Daoy (cell line): Measurements from ENCODE around the gene SPON2. TPM values are rescaled to one million over a fixed set of nuclear protein-coding genes. Genes with fewer than 3 reads are reported as not detected.

Source experiments
- DNase-seq: peaks from one replicate; pipeline ENCODE4 v3.0.0-alpha.2; 2015; ENCODE audit warnings: low read depth
- total RNA-seq: library from RNA; depleted of rRNA; stranded (reverse); fragments of >200 nt; shearing (Covaris generic); gene quantifications from 2 replicates; pipeline ENCODE4 v1.2.3, GENCODE V29; 2014

The SPON2 gene
- total RNA-seq, 1 experiment from 2014 or later, result 0.29 TPM

DNA sequence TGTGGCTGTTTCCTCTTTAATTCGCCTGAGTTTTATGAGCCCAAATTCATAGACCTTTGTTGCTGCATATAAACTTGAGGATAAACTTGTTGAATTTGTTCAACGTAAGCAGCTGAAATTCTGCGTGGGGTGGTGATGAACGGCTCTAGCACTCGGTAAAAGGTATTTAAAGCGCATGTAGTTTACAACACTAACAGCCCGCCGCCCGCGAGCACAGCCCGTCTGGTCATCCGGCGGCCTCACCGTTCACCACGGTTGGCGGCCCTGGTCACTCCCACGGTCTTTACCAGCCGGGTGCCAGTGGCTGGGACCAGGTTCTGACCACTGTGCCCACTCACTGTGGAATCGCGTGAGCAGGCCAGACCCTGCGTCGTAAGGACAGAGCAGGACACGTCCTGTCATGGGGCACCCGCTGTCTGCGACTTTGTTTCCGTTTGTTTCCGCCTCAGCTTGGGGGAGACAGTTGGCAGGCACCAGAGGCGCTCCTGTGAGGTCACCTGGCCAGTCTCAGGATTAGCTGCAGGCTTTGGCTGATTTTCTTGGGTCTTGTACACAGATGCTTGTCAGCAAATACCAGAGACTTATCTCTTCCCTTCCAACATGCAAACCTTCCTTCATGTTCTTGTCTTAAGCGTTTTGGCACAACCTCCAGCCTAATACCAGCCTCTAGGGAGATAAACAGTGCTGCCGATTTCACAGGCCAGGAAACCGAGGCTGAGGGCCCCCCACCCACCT, 36.8 kb upstream of the SPON2 start:
- no peak for DNase-seq

GRCh38 chr4:1208266-1208961, 36.0 kb upstream of the SPON2 start:
- no peak for DNase-seq

DNA sequence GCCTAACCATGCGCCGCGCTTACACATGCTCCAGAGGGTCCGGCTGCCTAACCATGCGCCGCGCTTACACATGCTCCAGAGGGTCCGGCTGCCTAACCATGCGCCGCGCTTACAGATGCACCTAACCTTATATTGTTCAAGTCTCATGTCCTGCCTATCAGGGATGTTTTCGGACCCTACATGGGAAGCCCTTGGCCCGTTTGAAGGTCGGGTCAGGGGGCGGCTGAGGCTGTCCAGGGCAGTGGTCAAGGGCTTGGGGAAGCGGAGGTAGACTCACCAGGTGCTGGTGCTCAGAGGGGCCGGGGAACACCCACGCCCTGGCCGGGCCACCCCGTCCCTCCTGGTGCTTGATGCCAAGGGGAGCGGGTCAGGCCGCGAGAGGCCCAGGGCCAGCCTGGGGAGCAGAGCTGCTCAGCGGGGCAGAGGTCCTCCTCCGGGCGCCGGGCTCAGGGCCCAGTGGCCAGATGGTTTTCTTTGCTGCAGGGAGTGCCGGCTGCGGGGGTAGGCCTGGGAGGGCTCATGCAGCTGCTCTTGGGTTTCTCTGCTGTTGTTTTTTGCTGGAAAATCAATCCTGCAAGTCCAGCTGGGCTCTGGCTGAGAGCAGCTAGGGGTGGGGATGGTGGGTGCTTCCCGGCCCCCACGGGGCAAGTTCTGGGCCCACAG, 35.4 kb upstream of the SPON2 start:
- DNase-seq, result no peak

DNA sequence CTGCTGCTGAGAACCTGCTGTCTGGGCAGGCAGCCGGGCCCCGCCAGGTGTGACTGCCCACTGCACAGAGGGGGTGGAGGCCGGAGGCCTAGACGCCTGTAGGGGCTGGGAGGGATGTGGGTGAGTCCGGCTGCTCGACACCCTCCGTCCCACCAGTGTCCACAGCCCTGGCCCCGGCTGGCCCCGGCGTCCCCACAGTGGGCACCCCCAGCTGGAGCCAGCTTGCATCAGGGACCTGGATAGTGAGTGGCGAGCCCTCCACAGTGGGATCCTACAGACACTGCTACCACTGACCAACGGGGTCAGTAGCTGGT, 34.7 kb upstream of the SPON2 start:
- DNase-seq, result no peak

GRCh38 chr4:1206299-1207156, 34.1 kb upstream of the SPON2 start:
- no peak for DNase-seq

GRCh38 chr4:1205586-1206298, 33.4 kb upstream of the SPON2 start:
- DNase-seq, result no peak

GRCh38 chr4:1204828-1205585, 32.6 kb upstream of the SPON2 start:
- DNase-seq, result no peak

DNA sequence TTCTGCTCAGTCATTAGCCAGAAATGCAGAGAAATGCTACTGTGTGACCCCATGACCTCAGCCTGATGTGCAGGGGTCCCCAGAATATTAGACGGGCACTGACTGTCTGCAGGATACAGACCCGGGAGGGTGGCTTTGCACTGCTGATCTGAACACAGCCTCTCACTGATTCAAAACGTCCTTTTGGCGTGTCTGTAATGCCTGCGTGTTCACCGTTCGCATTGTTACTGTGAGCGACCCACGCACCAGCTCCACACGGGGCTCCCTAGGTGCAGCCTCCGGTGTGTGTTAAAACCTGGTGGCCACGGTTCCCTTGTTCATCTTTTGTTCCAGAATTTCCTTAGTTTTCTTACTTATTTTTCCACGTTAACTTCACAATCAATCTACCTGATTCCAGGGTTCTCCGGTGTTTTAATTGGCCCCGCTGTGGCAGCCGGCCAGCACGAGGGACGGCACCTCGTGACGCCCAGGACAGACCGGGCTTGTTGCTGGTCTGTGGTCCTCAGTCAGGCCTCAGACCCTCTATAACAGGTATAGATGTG, 32.0 kb upstream of the SPON2 start:
- peak; percentile 1 for DNase-seq

GRCh38 chr4:1203026-1203616, 30.7 kb upstream of the SPON2 start:
- DNase-seq, result no peak

- peak; percentile 1 for DNase-seq
Measured at GRCh38 chr4:1202526-1203011, 30.2 kb upstream of the SPON2 start.

DNA sequence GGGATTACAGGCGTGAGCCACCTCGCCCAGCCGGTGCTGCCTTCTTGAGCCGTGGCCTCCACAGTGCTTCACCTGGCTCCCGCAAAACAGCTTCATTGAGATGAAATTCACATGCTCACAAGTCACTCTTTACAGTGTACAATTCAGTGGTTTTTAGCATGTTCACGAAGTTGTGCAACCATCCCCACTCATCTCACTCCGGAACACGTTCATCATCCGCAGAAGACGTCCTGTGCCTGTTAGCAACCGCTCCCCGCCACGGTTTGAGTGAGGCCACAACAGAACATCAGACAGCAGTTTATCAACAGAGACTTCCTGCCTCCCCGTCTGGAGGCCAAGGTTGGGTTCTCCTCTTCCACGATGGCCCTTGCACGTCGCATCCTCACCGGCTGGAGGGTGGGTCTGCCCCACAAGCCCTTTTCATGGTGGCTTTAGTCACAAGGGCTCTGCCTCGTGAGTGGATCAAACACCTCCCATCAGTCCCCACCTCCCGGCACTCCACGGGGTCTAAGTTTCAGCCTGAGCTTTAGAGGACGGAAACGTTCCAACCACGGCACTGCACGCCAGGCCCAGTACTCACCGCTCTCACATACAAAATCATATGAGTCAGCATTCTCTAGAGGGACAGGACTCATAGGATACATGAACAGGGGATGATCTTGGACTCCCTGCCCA, 29.6 kb upstream of the SPON2 start:
- peak; percentile 4 for DNase-seq

DNA sequence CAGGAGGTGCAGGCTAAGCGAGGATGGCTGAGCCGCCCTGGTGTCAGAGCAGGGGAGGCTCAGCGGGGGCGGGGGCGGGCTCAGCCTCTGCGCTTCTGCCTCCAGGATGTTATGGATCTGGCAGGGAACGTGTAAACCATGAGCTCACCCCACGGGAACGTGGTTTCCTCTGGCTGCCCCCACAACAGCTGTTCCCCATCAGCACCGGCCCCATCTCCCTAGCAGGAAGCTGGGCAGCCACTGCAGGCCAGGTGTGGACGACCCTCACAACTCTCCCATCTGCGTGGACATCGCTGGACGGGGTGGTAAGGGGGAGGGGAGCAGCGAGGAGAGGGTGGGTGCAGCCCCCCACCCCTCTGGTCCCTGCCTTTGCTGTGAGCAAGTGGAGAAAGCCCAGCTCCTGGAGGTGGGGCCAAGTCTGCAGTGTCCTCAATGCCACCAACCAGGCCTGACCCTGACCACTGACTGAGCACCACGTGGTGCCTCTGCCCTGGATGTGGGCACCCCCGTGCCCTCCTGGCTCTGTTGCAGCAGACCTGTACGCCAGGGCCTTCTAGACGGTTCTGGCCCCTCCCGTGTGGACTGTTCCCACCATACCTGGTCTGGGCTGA, 28.1 kb upstream of the SPON2 start:
- peak; percentile 92 for DNase-seq

DNA sequence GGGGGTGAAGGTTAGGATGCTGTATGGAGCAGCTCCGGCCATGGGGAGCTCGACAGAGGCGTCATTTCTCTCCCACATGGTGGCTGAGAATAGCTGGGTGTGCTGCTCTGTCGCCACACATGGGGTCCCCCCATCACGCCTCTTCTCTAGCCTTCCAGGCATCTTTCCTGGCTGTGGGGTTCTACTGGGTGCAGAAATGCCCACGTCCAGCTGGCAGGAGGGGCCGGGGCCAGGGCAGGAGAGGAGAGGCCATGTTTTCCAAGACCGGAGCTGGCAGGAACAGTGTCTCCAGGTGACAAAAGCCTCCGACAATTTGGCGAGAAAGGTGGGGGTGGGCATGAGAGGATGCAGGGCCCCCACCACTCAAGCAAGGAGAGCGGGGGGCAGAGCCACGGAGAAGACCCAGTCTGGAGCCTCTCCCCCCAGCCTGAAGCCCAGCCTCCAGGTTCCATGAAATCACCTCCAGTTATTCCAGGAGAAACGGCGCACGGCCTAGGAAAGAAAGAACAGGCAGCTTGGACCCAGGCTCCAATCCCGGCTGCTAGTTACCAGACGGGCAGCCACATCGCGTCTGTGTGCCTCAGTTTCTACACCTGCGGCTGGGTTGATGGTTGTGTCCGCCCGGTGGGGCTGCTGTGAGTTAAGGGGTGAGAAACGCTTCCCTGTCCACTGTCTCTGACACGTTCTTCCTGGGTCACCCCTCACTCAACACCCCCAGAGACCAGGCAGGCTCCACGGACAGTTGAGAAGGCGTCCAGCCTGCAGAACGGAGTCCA, 27.4 kb upstream of the SPON2 start:
- DNase-seq, result peak; percentile 4

DNA sequence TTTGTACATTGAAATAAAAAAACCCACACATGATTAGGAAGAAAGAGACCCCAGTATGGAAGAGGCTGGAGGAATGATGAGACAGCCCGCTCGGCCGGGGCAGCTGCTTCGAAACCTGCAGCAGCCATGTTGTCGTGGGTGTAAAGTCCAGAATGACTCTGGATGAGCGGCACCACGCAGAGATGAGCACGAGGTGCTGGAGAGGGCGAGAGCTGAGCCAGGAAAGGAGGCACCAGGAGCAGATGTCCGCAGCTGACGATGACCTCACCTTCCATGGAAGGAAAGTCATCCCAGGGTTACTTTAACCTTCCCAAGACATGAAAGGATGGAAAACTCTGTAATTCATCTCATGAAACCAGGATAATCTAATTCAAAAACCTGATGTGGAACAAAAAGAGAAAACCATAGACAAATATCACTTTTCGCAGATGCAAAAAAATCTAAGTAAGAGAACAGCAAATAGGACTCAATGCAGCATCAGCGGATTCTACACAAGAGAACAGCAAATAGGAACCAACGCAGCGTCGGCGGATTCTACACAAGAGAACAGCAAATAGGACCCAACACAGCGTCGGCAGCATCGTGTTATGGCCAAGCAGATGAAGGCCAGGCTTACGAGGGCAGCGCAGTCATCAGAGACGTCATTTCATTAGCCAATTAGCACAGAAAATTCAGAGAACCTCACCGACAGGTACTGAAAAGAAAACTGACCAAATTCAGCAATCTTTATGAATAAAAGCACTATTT, 25.9 kb upstream of the SPON2 start:
- DNase-seq, result peak; percentile 22

DNA sequence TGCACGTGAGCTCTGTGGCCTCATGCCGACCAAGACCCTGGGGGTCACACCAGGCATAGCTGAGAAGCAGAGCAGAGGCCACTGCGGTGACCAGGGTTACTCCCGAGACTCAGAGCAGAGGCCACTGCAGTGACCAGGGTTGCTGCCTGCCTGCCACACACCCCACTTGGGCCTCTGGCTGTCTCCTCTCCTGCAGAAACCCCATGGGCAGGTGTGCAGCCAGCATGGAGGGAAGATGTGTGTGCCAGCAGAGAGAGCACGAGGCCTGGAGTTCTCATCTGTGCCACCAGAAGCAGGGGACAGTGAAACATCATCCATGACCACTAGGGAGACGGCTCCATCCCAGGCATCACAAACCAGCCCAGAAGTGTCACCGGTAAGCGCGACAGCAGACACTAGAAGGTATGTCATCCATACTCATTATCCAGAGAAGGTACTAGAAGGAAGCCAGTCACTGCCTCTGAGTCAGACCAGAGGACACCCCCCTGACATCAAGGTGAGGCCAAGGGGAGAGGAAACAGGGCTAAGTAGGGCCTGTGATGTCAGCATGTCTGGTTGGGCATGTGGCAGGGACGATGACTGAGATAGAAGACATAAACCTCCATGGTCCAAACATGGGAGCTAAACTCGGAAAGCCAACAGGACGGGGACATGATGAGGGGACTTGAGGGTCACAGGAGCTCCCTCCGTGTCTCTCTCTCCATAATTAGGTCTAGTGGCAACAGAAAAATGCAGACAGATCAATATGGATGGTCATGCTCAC, 24.2 kb upstream of the SPON2 start:
- DNase-seq, result peak; percentile 1

DNA sequence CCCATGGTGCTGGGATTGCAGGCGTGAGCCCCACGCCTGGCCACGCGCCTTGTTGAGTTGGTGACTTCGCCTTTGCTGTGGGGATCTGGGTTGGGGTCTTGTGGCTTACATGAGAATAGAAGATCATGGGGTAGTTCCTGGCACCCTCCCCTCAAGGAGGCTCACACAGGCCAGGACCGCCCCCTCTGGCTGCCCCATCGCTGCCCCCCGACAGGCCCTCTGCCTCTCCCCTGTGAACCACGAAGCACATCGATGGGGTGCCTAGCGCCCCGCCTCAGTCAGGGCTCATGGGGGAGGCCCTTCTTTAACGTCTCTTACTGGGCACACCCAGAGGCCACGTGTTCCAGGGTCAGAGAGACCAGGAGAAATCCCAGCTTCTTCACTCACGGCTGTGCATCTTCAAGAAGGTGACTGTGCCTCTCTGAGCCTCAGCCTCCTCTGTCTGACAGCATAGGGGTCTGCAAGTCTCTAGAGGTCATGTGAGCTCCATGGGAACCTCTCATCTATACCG, 23.6 kb upstream of the SPON2 start:
- peak; percentile 2 for DNase-seq
